SH-SY5Y (cell line): ENCODE measurements around the gene ST7L.

Experiments
- GATA2 ChIP-seq: IDR thresholded peaks from 2 replicates; pipeline ENCODE4 v1.6.1; 2011; ENCODE audit warnings: mild to moderate bottlenecking, low read depth, low read length
- GATA3 ChIP-seq: IDR thresholded peaks from 2 replicates; pipeline ENCODE4 v1.6.1; 2011; ENCODE audit warnings: low read depth, mild to moderate bottlenecking, low read length, moderate library complexity

ST7L gene

GRCh38 chr1:112576240-112576639, 42.7 kb downstream of the ST7L start:
- TF ChIP-seq GATA2 (no peak), GATA3 (no peak)

- TF ChIP-seq GATA2 (no peak), GATA3 (no peak)
These were observed 43.7 kb downstream of the ST7L start for GRCh38 chr1:112575154-112575804.

DNA sequence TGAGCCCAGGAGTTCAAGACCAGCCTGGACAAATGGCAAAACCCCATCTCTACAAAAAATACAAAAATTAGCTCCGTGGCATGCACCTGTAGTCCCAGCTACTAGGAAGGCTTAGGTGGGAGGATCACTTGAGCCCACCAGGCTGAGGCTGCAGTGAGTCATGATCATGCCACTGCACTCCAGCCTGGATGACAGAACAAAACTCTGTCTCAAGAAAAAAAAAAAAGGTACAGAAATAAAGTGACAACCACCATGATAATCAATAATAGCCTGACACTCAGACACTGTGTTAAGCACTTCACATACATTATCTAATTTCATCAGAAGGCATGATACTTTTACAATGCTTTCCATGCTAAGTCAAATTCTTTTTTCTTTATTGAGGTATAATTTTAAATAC, 53.1 kb downstream of the ST7L start:
- TF ChIP-seq GATA3 (no peak), GATA2 (no peak)

- no peak for TF ChIP-seq GATA3
- no peak for TF ChIP-seq GATA2
These were observed 54.9 kb downstream of the ST7L start for GRCh38 chr1:112564081-112564480.

GRCh38 chr1:112563341-112563740, 55.6 kb downstream of the ST7L start:
- no peak for TF ChIP-seq GATA2
- TF ChIP-seq GATA3 = no peak

- TF ChIP-seq GATA2 (no peak), GATA3 (no peak)
These were observed 60.3 kb downstream of the ST7L start for GRCh38 chr1:112558634-112559033.

DNA sequence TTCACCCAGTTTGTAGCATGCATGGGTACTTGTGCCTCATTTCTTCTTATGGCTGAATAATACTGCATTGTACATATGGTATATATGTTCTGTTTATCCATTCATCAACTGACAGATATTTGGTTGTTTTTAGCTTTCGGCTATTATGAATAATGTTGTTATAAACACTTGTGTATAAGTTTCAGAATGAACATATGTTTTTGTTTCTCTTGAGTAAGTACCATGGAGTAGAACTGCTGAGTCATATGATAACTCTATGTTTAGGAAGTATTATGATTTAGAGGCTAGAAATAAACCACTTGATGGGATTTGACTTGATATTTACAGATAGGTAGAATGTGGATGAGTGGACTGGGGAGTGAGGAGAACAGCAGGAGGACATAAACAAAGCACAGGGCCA, 61.6 kb downstream of the ST7L start:
- TF ChIP-seq GATA2 (no peak), GATA3 (no peak)

DNA sequence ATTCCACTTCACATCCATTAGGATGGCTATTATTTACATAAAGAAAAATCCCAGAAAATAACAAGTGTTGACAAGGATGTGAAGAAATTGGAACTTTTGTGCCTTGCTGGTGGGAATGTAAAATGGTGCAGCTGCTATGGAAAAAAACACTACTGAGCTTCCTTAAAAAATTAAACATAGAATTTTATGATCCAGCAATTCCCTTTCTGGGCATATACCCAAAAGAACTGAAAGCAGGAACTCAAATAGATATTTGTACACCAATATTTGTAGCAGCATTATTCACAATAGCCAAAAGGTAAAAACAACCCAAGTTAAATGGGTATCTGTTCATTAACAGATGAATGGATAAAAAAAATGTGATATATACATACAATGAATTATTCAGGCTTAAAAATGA, 64.5 kb downstream of the ST7L start:
- TF ChIP-seq GATA2 (no peak), GATA3 (no peak)

DNA sequence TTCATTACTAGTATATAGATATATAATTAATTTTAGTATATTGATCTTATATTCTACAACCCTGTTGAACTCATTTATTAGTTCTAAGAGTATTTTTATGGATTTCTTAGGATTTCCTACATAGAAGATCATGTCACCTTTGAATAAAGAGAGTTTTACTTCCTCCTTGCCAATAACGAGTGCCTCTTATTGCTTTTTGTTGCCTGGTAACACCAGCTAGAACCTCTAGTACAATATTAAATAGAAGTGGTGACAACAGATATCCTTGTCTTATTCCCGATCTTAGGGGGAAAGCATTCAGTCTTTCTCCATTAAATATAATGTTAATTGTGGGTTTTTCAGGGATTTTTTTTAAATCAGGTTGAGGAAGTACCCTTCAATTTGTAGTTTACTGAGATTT, 69.4 kb downstream of the ST7L start:
- TF ChIP-seq GATA2 = no peak
- TF ChIP-seq GATA3 = no peak

DNA sequence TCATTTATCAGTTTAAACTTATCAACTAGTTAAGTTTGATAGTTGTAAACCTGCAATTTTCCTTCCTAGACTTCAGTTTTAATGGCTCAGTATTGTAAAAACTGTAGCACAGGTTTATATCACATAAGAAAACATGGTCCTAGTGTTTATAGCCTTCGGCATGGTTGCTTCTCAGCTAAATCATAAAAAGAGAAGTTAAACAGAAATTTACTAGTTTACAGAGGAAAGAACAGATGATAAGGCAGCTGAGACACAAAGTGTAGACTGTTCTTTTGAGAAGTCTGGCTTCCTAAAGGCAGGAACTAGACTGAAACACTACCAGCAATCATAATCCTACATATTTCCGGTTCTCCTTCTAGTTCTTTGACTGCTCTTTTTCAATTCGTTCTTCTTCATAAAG, 70.4 kb downstream of the ST7L start:
- TF ChIP-seq GATA2 = no peak
- TF ChIP-seq GATA3 = no peak

GRCh38 chr1:112546076-112546475, 72.9 kb downstream of the ST7L start:
- TF ChIP-seq GATA2 = no peak
- no peak for TF ChIP-seq GATA3

DNA sequence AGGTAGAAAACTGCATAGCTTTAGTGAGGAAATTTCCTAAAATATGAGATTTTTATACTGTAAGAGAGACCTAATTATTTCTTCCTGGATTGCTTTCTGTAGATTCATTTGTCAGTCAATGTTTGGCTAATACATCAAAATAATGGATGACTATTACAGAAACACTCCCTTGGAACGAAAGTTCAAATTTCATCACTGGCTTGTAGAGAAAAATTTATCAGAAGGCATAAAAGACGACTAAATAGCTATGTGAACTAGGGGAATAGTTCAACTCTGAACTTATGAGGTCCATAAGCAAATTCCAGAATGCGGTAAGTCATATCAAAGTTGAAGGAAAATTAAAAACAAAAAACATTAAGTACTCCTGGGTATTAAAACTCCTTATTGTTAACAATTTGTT, 74.2 kb downstream of the ST7L start:
- TF ChIP-seq GATA2 = no peak
- TF ChIP-seq GATA3 = no peak

GRCh38 chr1:112544011-112544688, 74.8 kb downstream of the ST7L start:
- TF ChIP-seq GATA3 (no peak), GATA2 (no peak)

- TF ChIP-seq GATA3 (no peak), GATA2 (no peak)
These were observed 76.6 kb downstream of the ST7L start for GRCh38 chr1:112542206-112542973.

DNA sequence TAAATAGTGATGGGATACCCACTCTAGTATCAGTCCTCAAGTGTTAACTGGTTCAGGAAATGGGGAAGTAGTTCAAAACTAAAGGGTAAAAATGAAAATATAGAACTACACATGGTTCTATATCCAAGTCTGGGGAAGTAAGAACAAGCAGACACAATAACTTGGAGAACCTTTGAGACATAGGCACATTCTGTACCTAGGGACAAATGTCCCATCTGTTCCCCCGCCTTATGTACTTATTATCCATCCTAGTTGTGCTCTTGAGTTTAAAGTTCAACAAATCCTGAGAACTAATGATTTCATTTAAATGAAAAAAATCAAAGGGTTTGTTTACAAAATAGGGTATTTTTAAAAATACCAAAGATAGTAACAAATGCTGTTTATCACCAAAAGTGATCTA, 77.6 kb downstream of the ST7L start:
- TF ChIP-seq GATA2 (no peak), GATA3 (no peak)
